ENCODE results near the gene HAPSTR1. TPM values are rescaled to one million over a fixed set of nuclear protein-coding genes. Genes with fewer than 3 reads are reported as not detected.
"Not testable (repeated sequence)": the region's sequence is repeated elsewhere in the genome, so short reads cannot be mapped to it uniquely, and the experiment has no call there.

The HAPSTR1 gene
- total and polyA plus RNA-seq, 2 of the 13 experiments (the other 11 are each of a cell fraction or from before 2014, with no cell fraction given), result 25.2 to 83.2 TPM

GRCh38 chr16:9077091-9077809 is 14.2 kb upstream of the HAPSTR1 start:
- DNase-seq (ENCODE audit: low spot score), result peak; percentile 31
- no peak overlapping the region for H3K4me2 ChIP-seq (ENCODE audit: low read depth, low read length)
- in situ Hi-C loops (cut with HindIII; ENCODE audit: extremely low pct_ligation_motif_present, low pct_unique_long_range_greater_than_20kb), result no loop called here
- intact Hi-C loops (cut with micrococcal nuclease; ENCODE audit: unreplicated experiment), result no loop called here
- H3K9me3 ChIP-seq (ENCODE audit: low read length), result 0 out of 2 replicates have a peak, but pooled peaks cover 4% of the 10 kb centered on the region
- no peak overlapping the region for H3K4me3 ChIP-seq (replicated peaks in 1 of 3; ENCODE audit: insufficient read depth in 1 of 3, low read depth in 2 of 3, low read length in 3 of 3)
- H3K4me1 ChIP-seq (ENCODE audit: insufficient read depth, low read length), result peaks cover 40% of the 10 kb centered on the region
- no peak for TF ChIP-seq ZNF530 (CRISPR knock-in tag; IDR thresholded peaks at IDR 0.05; ENCODE audit: low read depth)
- TF ChIP-seq ZBTB1 (CRISPR knock-in tag; IDR thresholded peaks at IDR 0.05; ENCODE audit: borderline replicate concordance), result no peak
- 0 out of 2 replicates have a peak, but pooled peaks have one; percentile 29 for TF ChIP-seq NFATC3 (CRISPR knock-in tag; IDR thresholded peaks at IDR 0.05)
- FAIRE-seq, result no peak
- H3K27me3 ChIP-seq (ENCODE audit: control insufficient read depth in 1 of 2, insufficient read depth in 2 of 2, low read length in 2 of 2), result no peaks in the 10 kb centered on the region
- ATAC-seq, result no peak
- BruUV-seq (replicated peaks), result no TSS peak
- no peak overlapping the region for H3K27ac ChIP-seq (ENCODE audit: extremely low read length, insufficient read depth, low read length)
- ChIA-PET POLR2A (interaction anchor here (0.7 to 7.1 kb wide), 3 partner anchors 15 to 1481 kb away, joined by 3 to 96 read pairs (median 4); partner anchors contain the start of gene HAPSTR1), CTCF (ENCODE audit: low intra/inter-chr PET ratio, low total read pairs) (no interaction called here)
- no peaks in the 10 kb centered on the region for H3K79me2 ChIP-seq (ENCODE audit: insufficient read depth, low read length)
- H2AFZ ChIP-seq (ENCODE audit: low read length), result no peak overlapping the region
- no peaks in the 10 kb centered on the region for H3K36me3 ChIP-seq (replicated peaks in 1 of 2; ENCODE audit: control insufficient read depth in 1 of 2, insufficient read depth in 2 of 2, low read length in 2 of 2)
- H3K9ac ChIP-seq (ENCODE audit: insufficient read depth, low read depth, low read length), result no peak overlapping the region
- WGBS (ENCODE audit: low lambda C conversion rate), result 63% methylated on average over 11 of the region's 11 CpGs
- H4K20me1 ChIP-seq (ENCODE audit: insufficient read depth, low read length), result no peaks in the 10 kb centered on the region

GRCh38 chr16:9078467-9079429 is 12.7 kb upstream of the HAPSTR1 start:
- H3K36me3 ChIP-seq (replicated peaks in 1 of 2; ENCODE audit: control insufficient read depth in 1 of 2, insufficient read depth in 2 of 2, low read length in 2 of 2); H3K9ac ChIP-seq (ENCODE audit: insufficient read depth, low read depth, low read length); H3K4me2 ChIP-seq (ENCODE audit: low read depth, low read length); H4K20me1 ChIP-seq (ENCODE audit: insufficient read depth, low read length); intact Hi-C loops (cut with micrococcal nuclease; ENCODE audit: unreplicated experiment); H2AFZ ChIP-seq (ENCODE audit: low read length); H3K4me3 ChIP-seq (replicated peaks in 1 of 3; ENCODE audit: insufficient read depth in 1 of 3, low read depth in 2 of 3, low read length in 3 of 3); H3K79me2 ChIP-seq (ENCODE audit: insufficient read depth, low read length); in situ Hi-C loops (cut with HindIII; ENCODE audit: extremely low pct_ligation_motif_present, low pct_unique_long_range_greater_than_20kb); H3K27me3 ChIP-seq (ENCODE audit: control insufficient read depth in 1 of 2, insufficient read depth in 2 of 2, low read length in 2 of 2); H3K9me3 ChIP-seq (ENCODE audit: low read length); CTCF ChIA-PET (ENCODE audit: low intra/inter-chr PET ratio, low total read pairs); H3K27ac ChIP-seq (ENCODE audit: extremely low read length, insufficient read depth, low read length); TF ChIP-seq SOX13 (IDR thresholded peaks at IDR 0.05): not testable (repeated sequence)
- H3K4me1 ChIP-seq (ENCODE audit: insufficient read depth, low read length), result peaks cover 30% of the 10 kb centered on the region
- WGBS (ENCODE audit: low lambda C conversion rate), result 58% methylated on average over 8 of the region's 8 CpGs
- FAIRE-seq (peak; percentile 51), ATAC-seq (peak; percentile 69), DNase-seq (ENCODE audit: low spot score) (peak; percentile 88)
- BruUV-seq (replicated peaks), result TSS peak; percentile 81
- POLR2A ChIA-PET, result interaction anchor here (0.8 to 7.1 kb wide), 3 partner anchors 10 to 17 kb away, joined by 3 to 96 read pairs (median 4); partner anchors contain the start of gene HAPSTR1
- peak; percentile 29; the same call in 1 of the 2 replicates for TF ChIP-seq TAF1 (CRISPR knock-in tag; IDR thresholded peaks at IDR 0.05)
- peak; percentile 80 for TF ChIP-seq GABPB1 (CRISPR knock-in tag; IDR thresholded peaks at IDR 0.05)
- TF ChIP-seq SOX13 (CRISPR knock-in tag; conservative IDR thresholded peaks at IDR 0.05 in 1 of 2, IDR thresholded peaks at IDR 0.05 in 1 of 2), result 0 out of 4 replicates have a peak, but pooled peaks of 1 of the 2 experiments have one; percentile 15
- TF ChIP-seq NCOA2 (CRISPR knock-in tag; IDR thresholded peaks at IDR 0.05), result peak; percentile 46; the same call in 1 of the 2 replicates
- peak; percentile 72; the same call in 1 of the 2 replicates for TF ChIP-seq HCFC1 (IDR thresholded peaks at IDR 0.05; ENCODE audit: low read depth, low read length)
- peak; percentile 74 for TF ChIP-seq ELF1 (CRISPR knock-in tag; IDR thresholded peaks at IDR 0.05)
- peak; percentile 44; the same call in 1 of the 2 replicates for TF ChIP-seq SUZ12 (IDR thresholded peaks at IDR 0.05; ENCODE audit: low read depth, low read length)
- TF ChIP-seq TARDBP (CRISPR knock-in tag; IDR thresholded peaks at IDR 0.05), result peak; percentile 51; the same call in 1 of the 2 replicates
- TF ChIP-seq ERF (CRISPR knock-in tag; IDR thresholded peaks at IDR 0.05), result 0 out of 2 replicates have a peak, but pooled peaks have one; percentile 54
- peak; percentile 69 for TF ChIP-seq TFDP2 (CRISPR knock-in tag; IDR thresholded peaks at IDR 0.05)
